ENCODE results near the gene RGS4.

Gene RGS4

DNA sequence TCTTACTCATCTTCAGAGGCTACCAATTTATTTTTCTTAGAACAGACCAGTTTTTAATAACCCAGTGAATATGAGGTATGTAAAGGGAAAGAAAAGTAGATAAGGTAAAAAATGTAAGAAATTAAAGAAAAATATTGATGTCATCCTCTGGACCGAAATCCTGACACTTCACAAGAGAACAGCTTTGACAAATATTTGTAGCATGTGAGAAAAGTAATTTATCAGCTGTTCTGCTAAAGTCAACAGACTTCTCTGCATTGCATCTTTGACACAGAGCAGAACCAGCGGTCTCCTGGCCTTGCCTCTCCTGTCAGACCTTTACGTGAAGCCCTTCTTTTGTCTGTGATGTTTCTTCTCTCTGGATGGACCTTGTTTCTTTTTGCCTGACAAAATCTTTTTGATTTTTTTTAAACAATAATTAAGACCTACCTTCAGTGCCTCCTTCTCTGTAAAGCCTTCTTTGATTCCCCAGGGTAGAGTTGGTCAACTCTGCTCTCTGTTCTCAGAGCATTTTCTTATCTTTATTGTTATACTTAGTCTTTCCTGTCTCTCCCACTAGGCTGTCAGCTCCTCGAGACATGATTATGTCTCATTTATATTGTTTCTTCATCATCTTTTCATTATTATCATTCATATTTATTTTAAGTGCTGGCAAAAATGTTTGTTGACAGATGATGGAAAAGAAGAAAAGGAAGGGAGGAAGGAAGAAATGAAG lies 35.4 kb downstream of the RGS4 start:
- DNase-seq, result no peak

DNA sequence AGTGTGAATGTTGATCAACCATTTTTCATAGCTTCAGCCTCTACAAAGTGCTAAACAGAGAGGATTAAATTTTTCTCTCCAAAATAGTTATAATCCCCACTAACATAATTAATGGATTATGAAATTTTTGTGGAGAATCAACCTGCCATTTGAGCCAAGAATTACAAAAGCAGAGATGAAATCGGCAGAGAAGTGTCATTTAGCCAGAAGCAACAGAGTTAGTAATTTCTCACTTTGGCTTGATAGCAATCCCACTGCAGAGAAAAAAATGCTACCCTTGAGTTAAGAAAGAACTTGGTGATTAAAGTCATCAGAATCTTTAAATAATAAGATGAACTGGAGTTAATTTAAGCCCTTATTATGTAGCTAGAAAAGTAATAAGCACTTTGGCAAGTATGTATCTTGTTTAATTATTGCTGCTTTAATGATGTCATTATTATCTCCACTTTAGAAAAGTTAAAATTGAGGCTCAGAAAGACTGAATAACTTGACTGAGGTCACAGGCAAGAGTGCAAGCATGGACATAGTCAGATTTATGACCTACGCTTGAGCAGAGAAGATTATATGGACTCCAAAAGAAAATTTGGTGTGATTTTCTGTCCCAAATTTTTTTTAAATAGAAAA lies 37.3 kb downstream of the RGS4 start:
- DNase-seq, result no peak

DNA sequence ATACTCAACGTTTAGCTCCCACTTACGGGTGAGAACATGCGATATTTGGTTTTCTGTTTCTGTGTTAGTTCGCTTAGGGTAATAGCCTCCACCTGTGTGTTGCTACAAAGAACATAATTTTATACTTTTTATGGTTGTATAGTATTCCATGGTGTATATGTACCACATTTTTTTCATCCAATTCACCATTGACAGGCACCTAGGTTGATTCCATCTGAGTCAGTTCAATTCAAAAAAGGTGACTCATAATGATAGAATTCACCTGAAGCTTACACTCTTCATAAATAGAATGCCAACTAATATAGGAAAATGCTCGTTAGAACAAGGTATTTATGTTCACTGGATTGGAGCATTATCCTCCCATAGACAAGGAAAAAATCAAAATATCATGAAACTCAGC lies 38.5 kb downstream of the RGS4 start:
- DNase-seq, result no peak

DNA sequence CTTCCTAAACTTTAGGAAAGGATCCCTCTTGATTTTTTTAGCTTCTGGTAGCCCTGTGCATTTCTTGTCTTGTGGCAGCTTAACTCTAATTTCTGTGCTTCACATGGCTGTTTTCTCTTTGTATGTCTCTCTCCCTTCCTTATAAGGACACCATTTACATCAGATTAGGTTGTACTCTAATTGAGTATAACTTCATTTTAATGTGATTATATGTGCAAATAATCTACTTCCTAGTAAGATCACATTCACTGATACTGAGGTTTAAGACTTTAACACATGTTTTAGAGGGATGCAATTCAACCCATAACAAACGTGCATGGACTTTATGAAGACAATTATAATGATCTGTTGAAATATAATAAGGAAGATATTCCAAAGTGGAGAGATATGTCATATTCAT lies 46.7 kb downstream of the RGS4 start:
- DNase-seq, result no peak

DNA sequence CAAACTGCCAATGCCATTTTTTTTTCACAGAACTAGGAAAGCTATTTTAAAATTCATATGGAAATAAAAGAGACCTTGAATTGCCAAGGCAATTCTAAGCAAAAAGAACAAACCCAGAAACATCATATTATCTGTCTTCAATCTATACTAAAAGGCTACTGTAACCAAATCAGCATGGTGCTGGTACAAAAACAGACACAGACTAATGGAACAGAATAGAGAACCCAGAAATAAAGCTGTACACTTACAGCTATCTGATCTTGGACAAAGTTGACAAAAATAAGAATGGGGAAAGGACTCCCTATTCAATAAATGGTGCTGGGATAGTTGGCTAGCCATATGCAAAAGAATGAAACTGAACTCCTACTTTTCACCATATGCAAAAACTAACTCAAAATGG lies 50.5 kb downstream of the RGS4 start:
- no peak for DNase-seq

DNA sequence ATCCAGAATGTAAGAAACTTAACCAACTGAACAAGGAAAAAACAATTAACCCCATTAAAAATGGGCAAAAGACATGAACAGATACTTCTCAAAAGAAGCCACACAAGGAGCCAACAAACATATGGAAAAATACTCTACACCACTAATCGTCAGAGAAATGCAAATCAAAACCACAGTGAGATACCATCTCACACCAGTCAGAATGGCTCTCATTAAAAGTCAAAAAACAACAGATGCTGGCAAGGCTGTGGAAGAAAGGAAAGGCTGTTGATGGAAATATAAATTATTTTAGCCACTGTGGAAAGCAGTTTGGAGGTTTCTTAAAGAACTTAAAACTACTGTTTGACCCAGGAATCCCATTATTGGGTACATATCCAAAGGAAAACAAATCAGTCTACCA lies 51.2 kb downstream of the RGS4 start:
- no peak for DNase-seq

DNA sequence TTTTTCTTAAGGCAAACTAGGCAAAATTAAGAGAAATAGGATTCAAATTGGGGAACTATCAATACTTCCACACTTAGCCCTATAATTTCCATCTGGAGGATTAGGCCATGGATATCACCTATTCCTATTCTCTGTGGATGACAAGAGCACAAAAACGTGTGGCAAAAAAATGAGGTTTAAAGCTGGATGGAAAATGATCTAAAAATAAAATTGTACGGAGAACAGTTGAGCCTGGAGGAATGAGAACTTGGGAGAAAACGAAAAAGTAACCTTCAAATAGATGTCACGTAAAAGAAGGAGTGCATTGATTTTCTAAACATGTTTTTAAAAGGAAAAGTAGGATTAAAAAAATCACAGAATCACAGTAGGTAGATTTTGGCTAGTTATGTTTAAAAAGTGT lies 55.7 kb downstream of the RGS4 start:
- no peak for DNase-seq

Measured in stimulated activated CD4-positive, alpha-beta T cell treated with anti-CD3 and anti-CD28 coated beads, Interleukin-15, amount 100 ng/mL, for 24 hours (primary cell).